HepG2 (cell line): Measurements from ENCODE around the gene MBD3. TPM values are rescaled to one million over a fixed set of nuclear protein-coding genes. Genes with fewer than 3 reads are reported as not detected.

Experiments
- ATAC-seq: fragments of 200-7000 bp; cut with Tn5 transposase; 3 replicates; pipeline ENCODE4 v1.9.1; 2020; ENCODE audit warnings: mild to moderate bottlenecking, moderate library complexity
- BruUV-seq: library from RNA; stranded (reverse); fragments of 400-500 nt; replicated peaks from 2 replicates; lab custom pipeline; 2021; lab: Mats Ljungman, UMichigan
- CTCF ChIA-PET: fragments of 300-600 bp; formaldehyde crosslinking; extraction: SDS; loops from one replicate; lab custom pipeline; 2021; ENCODE audit warnings: low total read pairs, inconsistent platforms, low intra/inter-chr PET ratio; lab: Yijun Ruan, JAX
- POLR2A ChIA-PET: fragments of 350-600 bp; sonication (Branson Sonifier 250); formaldehyde crosslinking; loops from one replicate; lab custom pipeline; 2020; ENCODE audit warnings: antibody characterized with exemption, inconsistent platforms; lab: Yijun Ruan, JAX
- DNase-seq: peaks from one replicate; pipeline ENCODE4 v3.0.0-alpha.2; 2015; ENCODE audit warnings: low spot score
- FAIRE-seq: peaks from 3 replicates; lab custom pipeline; 2011; peaks lifted over from hg19 to GRCh38; lab: Jason Lieb, UNC
- H2AFZ ChIP-seq: one replicate; pipeline ENCODE4 v1.6.1; 2011; ENCODE audit warnings: low read length, inconsistent platforms
- H3K27ac ChIP-seq: fragments of 300-600 bp; 3 replicates; pipeline ENCODE4 v1.8.0; 2011; ENCODE audit warnings: mixed run types, mild to moderate bottlenecking, mixed read lengths, low read length, inconsistent platforms; ENCODE audit not compliant: insufficient read depth; ENCODE audit errors: extremely low read length
- H3K27me3 ChIP-seq, 2 experiments: fragments of 200-600 bp in 1 of 2; 2 replicates in 1 of 2; 3 replicates in 1 of 2; pipeline versions ENCODE4 v1.6.0 to v1.8.0; 2011; ENCODE audit warnings: low read length in 2 of 2, mild to moderate bottlenecking in 2 of 2, moderate library complexity in 2 of 2, inconsistent platforms in 1 of 2; ENCODE audit not compliant: insufficient read depth in 2 of 2, control insufficient read depth in 1 of 2
- H3K36me3 ChIP-seq, 2 experiments: fragments of 200-600 bp in 1 of 2; replicated peaks in 1 of 2; 2 replicates in 1 of 2; 3 replicates in 1 of 2; pipeline versions ENCODE4 v1.5.1 to v1.8.0; 2011; ENCODE audit warnings: low read length in 2 of 2, inconsistent platforms in 1 of 2; ENCODE audit not compliant: insufficient read depth in 2 of 2, control insufficient read depth in 1 of 2
- H3K4me1 ChIP-seq: 2 replicates; pipeline ENCODE4 v1.5.1; 2012; ENCODE audit warnings: low read length, inconsistent platforms; ENCODE audit not compliant: insufficient read depth
- H3K4me2 ChIP-seq: 2 replicates; pipeline ENCODE4 v1.6.0; 2011; ENCODE audit warnings: low read depth, low read length, inconsistent platforms
- H3K4me3 ChIP-seq, 3 experiments: fragments of 200-600 bp in 1 of 3; sonication (generic), shearing (Covaris generic) in 1 of 3; replicated peaks in 1 of 3; 2 replicates each; pipeline ENCODE4 v1.5.1; 2011 to 2016; ENCODE audit warnings: low read length in 3 of 3, inconsistent platforms in 2 of 3, low read depth in 2 of 3, mild to moderate bottlenecking in 2 of 3, control low read depth in 1 of 3, mixed read lengths in 1 of 3; ENCODE audit not compliant: insufficient read depth in 1 of 3
- H3K79me2 ChIP-seq: one replicate; pipeline ENCODE4 v1.6.1; 2011; ENCODE audit warnings: low read length, inconsistent platforms; ENCODE audit not compliant: insufficient read depth
- H3K9ac ChIP-seq: 2 replicates; pipeline ENCODE4 v1.6.0; 2011; ENCODE audit warnings: mild to moderate bottlenecking, low read depth, low read length, inconsistent platforms; ENCODE audit not compliant: insufficient read depth
- H3K9me3 ChIP-seq: 2 replicates; pipeline ENCODE4 v1.5.1; 2012; ENCODE audit warnings: mild to moderate bottlenecking, low read length
- H4K20me1 ChIP-seq: 2 replicates; pipeline ENCODE4 v1.6.0; 2011; ENCODE audit warnings: inconsistent platforms, mild to moderate bottlenecking, low read length, moderate library complexity; ENCODE audit not compliant: insufficient read depth
- ATM ChIP-seq: fragments of 450-650 bp; IDR thresholded peaks from 2 replicates; pipeline ENCODE4 v1.7.1; 2017; ENCODE audit warnings: mild to moderate bottlenecking, borderline replicate concordance
- CREM ChIP-seq, 2 experiments: sonication (generic) in 1 of 2; formaldehyde crosslinking in 1 of 2; IDR thresholded peaks; 2 replicates each; pipeline versions ENCODE4 v1.4.0 to v1.6.1; 2016 to 2020; ENCODE audit warnings: antibody characterized with exemption in 1 of 2, mild to moderate bottlenecking in 1 of 2, missing genetic modification reagents in 1 of 2
- HCFC1 ChIP-seq: fragments of 150-350 bp; IDR thresholded peaks from 2 replicates; pipeline ENCODE4 v1.6.1; 2014; ENCODE audit warnings: low read depth, low read length
- JUN ChIP-seq: sonication (generic); formaldehyde crosslinking; IDR thresholded peaks from 2 replicates; pipeline ENCODE4 v1.4.0; 2020; ENCODE audit warnings: mild to moderate bottlenecking, missing genetic modification reagents
- TCF7 ChIP-seq: sonication (generic); IDR thresholded peaks from 2 replicates; pipeline ENCODE4 v1.6.1; 2016; ENCODE audit warnings: antibody characterized with exemption, low read depth
- U2AF1 ChIP-seq: fragments of 200-400 bp; formaldehyde crosslinking; optimal IDR thresholded peaks from 2 replicates; pipeline ENCODE3; 2017; ENCODE audit warnings: mild to moderate bottlenecking, low read depth, low read length
- ZMAT5 ChIP-seq: sonication (generic); formaldehyde crosslinking; IDR thresholded peaks from 2 replicates; pipeline ENCODE4 v1.5.0; 2020; ENCODE audit warnings: mild to moderate bottlenecking, low read depth, missing genetic modification reagents, borderline replicate concordance
- ZNF296 ChIP-seq: sonication (generic); formaldehyde crosslinking; conservative IDR thresholded peaks from 2 replicates; pipeline ENCODE4 v1.5.0; 2020; ENCODE audit warnings: mild to moderate bottlenecking, missing genetic modification reagents
- ZNF546 ChIP-seq: sonication (generic); formaldehyde crosslinking; conservative IDR thresholded peaks from 2 replicates; pipeline ENCODE4 v1.8.1; 2023; ENCODE audit warnings: mild to moderate bottlenecking, missing genetic modification reagents
- ZNF564 ChIP-seq: sonication (generic); formaldehyde crosslinking; IDR thresholded peaks from 2 replicates; pipeline ENCODE4 v1.8.1; 2023; ENCODE audit warnings: mild to moderate bottlenecking, missing genetic modification reagents
- ZSCAN12 ChIP-seq: sonication (generic); formaldehyde crosslinking; IDR thresholded peaks from 2 replicates; pipeline ENCODE4 v1.9.0; 2021; ENCODE audit warnings: mild to moderate bottlenecking, missing genetic modification reagents
- WGBS: methylation state at CpG from one replicate; pipeline ENCODE4 v1.1.6; 2017; ENCODE audit warnings: low lambda C conversion rate; 5-methylcytosine and 5-hydroxymethylcytosine counted together
- in situ Hi-C: cut with HindIII; loops from 2 replicates; pipeline ENCODE4 v1.10.0; 2017; ENCODE audit warnings: low pct_unique_long_range_greater_than_20kb; ENCODE audit not compliant: extremely low pct_ligation_motif_present
- intact Hi-C: fragments of 100-400 bp; cut with micrococcal nuclease; formaldehyde crosslinking; loops from one replicate; pipeline ENCODE4 v1.10.0; 2022; ENCODE audit not compliant: unreplicated experiment
- polyA plus RNA-seq, 8 experiments: library from polyadenylated mRNA; depleted of rRNA in 3 of 8; stranded (reverse) in 7 of 8; unstranded in 1 of 8; fragments of >200 nt; fragmentation: Illumina TruSeq in 4 of 8; extraction: Trizol in 4 of 8; gene quantifications; 2 replicates each; pipeline versions ENCODE4 v1.2.1 to v1.2.3, GENCODE V29; 2011 to 2016; ENCODE audit warnings: low read depth in 4 of 8, missing spikeins in 1 of 8, mixed read lengths in 1 of 8; ENCODE audit not compliant: insufficient read depth in 1 of 8
- total RNA-seq, 5 experiments: library from RNA; depleted of rRNA; stranded (reverse); fragments of >200 nt; fragmentation: Illumina TruSeq; extraction: Trizol; gene quantifications; 2 replicates each; pipeline ENCODE4 v1.2.3, GENCODE V29; 2016; ENCODE audit warnings: low read depth in 1 of 5

Gene MBD3
- total and polyA plus RNA-seq, 2 of the 13 experiments (the other 11 are each of a cell fraction or from before 2014, with no cell fraction given), result 21.2 to 76.9 TPM

- Histone ChIP-seq H3K9me3 (no peaks in the 10 kb centered on the region), H3K36me3 (peaks cover 0 to 4% of the 10 kb centered on the region in 2 experiments; a peak in 3 of 5 replicates), H3K4me2 (no peak overlapping the region), H3K4me3 (no peak overlapping the region), H3K79me2 (peaks cover 11% of the 10 kb centered on the region), H3K9ac (no peak overlapping the region), H3K27ac (no peak overlapping the region), H4K20me1 (0 out of 2 replicates have a peak, but pooled peaks cover 6% of the 10 kb centered on the region), H3K27me3 (no peaks in the 10 kb centered on the region), H2AFZ (no peak overlapping the region), H3K4me1 (peaks cover 8% of the 10 kb centered on the region)
- ChIA-PET POLR2A (no interaction called here), CTCF (no interaction called here)
- BruUV-seq, result no TSS peak
- in situ Hi-C loops (no loop called here), intact Hi-C loops (no loop called here)
- 83% methylated on average over 1 of the region's 6 CpGs for WGBS
- TF ChIP-seq ZNF564 (CRISPR knock-in tag) (no peak), HCFC1 (no peak), U2AF1 (no peak), TCF7 (no peak), ZSCAN12 (CRISPR knock-in tag) (no peak), ZNF546 (CRISPR knock-in tag) (no peak), ATM (no peak), ZNF296 (CRISPR knock-in tag) (no peak), JUN (CRISPR knock-in tag) (no peak), CREM (IDR thresholded peaks at IDR 0.05) (no peak), CREM (CRISPR knock-in tag; IDR thresholded peaks at IDR 0.05) (no peak), ZMAT5 (CRISPR knock-in tag) (no peak)
- DNase-seq (no peak), FAIRE-seq (no peak), ATAC-seq (no peak)
These were observed 29.4 kb downstream of the MBD3 start for GRCh38 chr19:1563251-1563650.
